Spleen (tissue), 7 donors: Measurements from ENCODE around the gene SLC25A41.

Experiments used
- CTCF ChIP-seq, 11 experiments: fragments of 200-600 bp in 7 of 11; fragments of 450-650 bp in 4 of 11; sonication (generic) in 4 of 11; IDR thresholded peaks in 8 of 11; conservative IDR thresholded peaks in 3 of 11; 1 replicate in 7 of 11; 2 replicates in 4 of 11; pipeline versions ENCODE4 v1.4.0 to v1.8.0; 2016 to 2021; ENCODE audit warnings: antibody characterized with exemption in 11 of 11, inconsistent platforms in 4 of 11, mild to moderate bottlenecking in 1 of 11
- POLR2A ChIP-seq, 3 donors: fragments of 450-650 bp; IDR thresholded peaks; one replicate each; pipeline ENCODE4 v1.5.1; 2017; ENCODE audit warnings: antibody characterized with exemption in 3 of 3, mild to moderate bottlenecking in 1 of 3
- donor health status: DM: no; HTN: no; CAD: no; lungs with moderate emphysema.
- donor health status: DM: no; HTN: no; CAD: no.
- donor health status: DM: no; HTN: no; CAD: no.

GRCh38 chr19:6425732-6426620 lies 7.6 kb downstream of the SLC25A41 start:
- peak in 1 of 11 experiments; percentile 12 for TF ChIP-seq CTCF (IDR thresholded peaks at IDR 0.05 in 8 of 11, conservative IDR thresholded peaks at IDR 0.05 in 3 of 11)
- TF ChIP-seq POLR2A (IDR thresholded peaks at IDR 0.05), result no peak
